DND-41 (cell line): Measurements from ENCODE around the gene NTRK1.

ENCODE experiments used
- CTCF ChIP-seq: IDR thresholded peaks from 2 replicates; pipeline ENCODE4 v1.5.1; 2012; ENCODE audit warnings: borderline replicate concordance, low read length, moderate library complexity, mild to moderate bottlenecking; ENCODE audit not compliant: poor library complexity, severe bottlenecking; ENCODE audit errors: extremely low read depth
- EZH2 ChIP-seq: IDR thresholded peaks from 3 replicates; pipeline ENCODE4 v1.6.1; 2012; ENCODE audit warnings: borderline replicate concordance, low read depth, mild to moderate bottlenecking, moderate library complexity, low read length, inconsistent platforms; ENCODE audit not compliant: severe bottlenecking

- TF ChIP-seq CTCF (no peak), EZH2 (no peak)
Observed at GRCh38 chr1:156821801-156822200, 38.9 kb upstream of the NTRK1 start.
